Caco-2 (cell line): ENCODE measurements around the gene CYP46A1. TPM values are rescaled to one million over a fixed set of nuclear protein-coding genes. Genes with fewer than 3 reads are reported as not detected.

Experiments
- BruUV-seq: library from RNA; stranded (reverse); fragments of 400-500 nt; replicated peaks from 2 replicates; lab custom pipeline; 2021; lab: Mats Ljungman, UMichigan
- CTCF ChIA-PET: fragments of 300-600 bp; sonication (Branson Sonifier 250); formaldehyde crosslinking; loops from one replicate; lab custom pipeline; 2022; ENCODE audit warnings: antibody characterized with exemption; lab: Charles Lee
- POLR2A ChIA-PET: fragments of 300-600 bp; sonication (Branson Sonifier 250); formaldehyde crosslinking; loops from one replicate; lab custom pipeline; 2022; ENCODE audit warnings: antibody characterized with exemption; lab: Charles Lee
- DNase-seq, 2 experiments: peaks; one replicate each; pipeline versions ENCODE4 v3.0.0 to v3.0.0-alpha.2; 2020 to 2022
- H3K27me3 ChIP-seq: replicated peaks from 2 replicates; pipeline ENCODE4 v1.6.0; 2011; ENCODE audit warnings: low read length; ENCODE audit not compliant: control insufficient read depth, insufficient read depth
- H3K36me3 ChIP-seq: 2 replicates; pipeline ENCODE4 v1.5.1; 2011; ENCODE audit warnings: low read length; ENCODE audit not compliant: control insufficient read depth, insufficient read depth
- H3K4me1 ChIP-seq: fragments of 250-450 bp; sonication (Bioruptor Pico); 2 replicates; pipeline ENCODE4 v1.5.1; 2020; ENCODE audit warnings: mild to moderate bottlenecking
- H3K4me3 ChIP-seq: 2 replicates; pipeline ENCODE4 v1.5.1; 2011; ENCODE audit warnings: low read depth, mild to moderate bottlenecking, control low read depth, low read length
- H3K9me3 ChIP-seq: fragments of 250-450 bp; sonication (Bioruptor Pico); 2 replicates; pipeline ENCODE4 v1.5.1; 2020; ENCODE audit warnings: mild to moderate bottlenecking, moderate library complexity
- H3K27ac Mint-ChIP-seq: one replicate; pipeline ENCODE4 v1.8.0; 2022; ENCODE audit warnings: mixed read lengths; ENCODE audit not compliant: unreplicated experiment
- H3K27me3 Mint-ChIP-seq: one replicate; pipeline ENCODE4 v1.8.0; 2022; ENCODE audit warnings: mixed read lengths; ENCODE audit not compliant: insufficient read depth, unreplicated experiment
- H3K36me3 Mint-ChIP-seq: one replicate; pipeline ENCODE4 v1.8.0; 2022; ENCODE audit warnings: mild to moderate bottlenecking, mixed read lengths; ENCODE audit not compliant: insufficient read depth, unreplicated experiment
- H3K4me1 Mint-ChIP-seq: one replicate; pipeline ENCODE4 v1.8.0; 2022; ENCODE audit warnings: low read depth, mixed read lengths; ENCODE audit not compliant: unreplicated experiment
- H3K4me3 Mint-ChIP-seq: one replicate; pipeline ENCODE4 v1.8.0; 2022; ENCODE audit warnings: mild to moderate bottlenecking, moderate library complexity, mixed read lengths; ENCODE audit not compliant: unreplicated experiment
- H3K9me3 Mint-ChIP-seq: one replicate; pipeline ENCODE4 v1.8.0; 2022; ENCODE audit warnings: mixed read lengths; ENCODE audit not compliant: unreplicated experiment
- intact Hi-C: fragments of 100-400 bp; cut with micrococcal nuclease; formaldehyde crosslinking; loops from one replicate; pipeline ENCODE4 v1.10.0; 2022; ENCODE audit not compliant: unreplicated experiment
- total RNA-seq: library from RNA; stranded (reverse); gene quantifications from 2 replicates; pipeline ENCODE4 v1.2.3, GENCODE V29; 2022
- TF ChIP-seq, protein P1 (sequence below), 2 experiments: fragments of 200-600 bp in 1 of 2; IDR thresholded peaks; 1 replicate in 1 of 2; 2 replicates in 1 of 2; pipeline versions ENCODE4 v1.5.1 to v1.8.0; 2011 to 2022; ENCODE audit warnings: antibody characterized with exemption in 1 of 2, control low read depth in 1 of 2, inconsistent platforms in 1 of 2, low read depth in 1 of 2, low read length in 1 of 2, mild to moderate bottlenecking in 1 of 2, moderate library complexity in 1 of 2; ENCODE audit not compliant: insufficient read depth in 1 of 2, severe bottlenecking in 1 of 2, unreplicated experiment in 1 of 2

CYP46A1 gene
- total RNA-seq, 1 experiment from 2014 or later = 0.09 TPM

DNA sequence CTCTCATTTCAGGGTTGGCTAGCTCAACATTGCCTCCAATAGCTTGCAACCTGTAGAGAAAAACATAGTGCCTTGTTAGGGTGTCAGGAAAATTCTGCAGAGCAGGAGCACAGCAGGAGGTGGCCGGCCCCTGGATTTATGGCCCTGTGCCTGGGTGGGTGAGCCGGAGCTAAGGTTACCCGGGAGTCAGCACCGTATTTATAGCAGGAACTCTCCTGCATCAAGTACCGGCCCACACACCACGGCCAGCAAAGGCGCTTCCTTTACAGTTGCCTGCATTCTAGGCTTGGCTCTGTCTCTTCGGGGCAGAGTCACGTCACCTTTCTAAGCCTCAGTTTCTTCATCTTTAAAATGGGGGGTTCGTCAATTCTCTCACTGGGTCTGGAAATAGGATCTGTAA, 56.3 kb downstream of the CYP46A1 start:
- peaks cover 2% of the 10 kb centered on the region for H3K27me3 Mint-ChIP-seq
- no peak overlapping the region for H3K4me3 Mint-ChIP-seq
- DNase-seq = no peak
- ChIA-PET CTCF (interaction anchor here (1.1 kb wide), 1 partner anchor 10 kb away, joined by 4 read pairs; no protein-coding TSS in a partner anchor), POLR2A (no interaction called here)
- Histone ChIP-seq H3K4me3 (no peak overlapping the region), H3K36me3 (no peaks in the 10 kb centered on the region), H3K9me3 (no peaks in the 10 kb centered on the region), H3K4me1 (no peaks in the 10 kb centered on the region), H3K27me3 (no peaks in the 10 kb centered on the region)
- H3K27ac Mint-ChIP-seq = no peak overlapping the region
- H3K36me3 Mint-ChIP-seq = peaks cover 6% of the 10 kb centered on the region
- no peaks in the 10 kb centered on the region for H3K9me3 Mint-ChIP-seq
- TF ChIP-seq, protein P1, sequence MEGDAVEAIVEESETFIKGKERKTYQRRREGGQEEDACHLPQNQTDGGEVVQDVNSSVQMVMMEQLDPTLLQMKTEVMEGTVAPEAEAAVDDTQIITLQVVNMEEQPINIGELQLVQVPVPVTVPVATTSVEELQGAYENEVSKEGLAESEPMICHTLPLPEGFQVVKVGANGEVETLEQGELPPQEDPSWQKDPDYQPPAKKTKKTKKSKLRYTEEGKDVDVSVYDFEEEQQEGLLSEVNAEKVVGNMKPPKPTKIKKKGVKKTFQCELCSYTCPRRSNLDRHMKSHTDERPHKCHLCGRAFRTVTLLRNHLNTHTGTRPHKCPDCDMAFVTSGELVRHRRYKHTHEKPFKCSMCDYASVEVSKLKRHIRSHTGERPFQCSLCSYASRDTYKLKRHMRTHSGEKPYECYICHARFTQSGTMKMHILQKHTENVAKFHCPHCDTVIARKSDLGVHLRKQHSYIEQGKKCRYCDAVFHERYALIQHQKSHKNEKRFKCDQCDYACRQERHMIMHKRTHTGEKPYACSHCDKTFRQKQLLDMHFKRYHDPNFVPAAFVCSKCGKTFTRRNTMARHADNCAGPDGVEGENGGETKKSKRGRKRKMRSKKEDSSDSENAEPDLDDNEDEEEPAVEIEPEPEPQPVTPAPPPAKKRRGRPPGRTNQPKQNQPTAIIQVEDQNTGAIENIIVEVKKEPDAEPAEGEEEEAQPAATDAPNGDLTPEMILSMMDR (IDR thresholded peaks at IDR 0.05; ENCODE audit: insufficient read depth in 1 of 2, low read depth in 1 of 2, low read length in 1 of 2, severe bottlenecking in 1 of 2, unreplicated experiment in 1 of 2) = no peak
- no TSS peak for BruUV-seq
- intact Hi-C loops = no loop called here
- H3K4me1 Mint-ChIP-seq = no peaks in the 10 kb centered on the region

DNA sequence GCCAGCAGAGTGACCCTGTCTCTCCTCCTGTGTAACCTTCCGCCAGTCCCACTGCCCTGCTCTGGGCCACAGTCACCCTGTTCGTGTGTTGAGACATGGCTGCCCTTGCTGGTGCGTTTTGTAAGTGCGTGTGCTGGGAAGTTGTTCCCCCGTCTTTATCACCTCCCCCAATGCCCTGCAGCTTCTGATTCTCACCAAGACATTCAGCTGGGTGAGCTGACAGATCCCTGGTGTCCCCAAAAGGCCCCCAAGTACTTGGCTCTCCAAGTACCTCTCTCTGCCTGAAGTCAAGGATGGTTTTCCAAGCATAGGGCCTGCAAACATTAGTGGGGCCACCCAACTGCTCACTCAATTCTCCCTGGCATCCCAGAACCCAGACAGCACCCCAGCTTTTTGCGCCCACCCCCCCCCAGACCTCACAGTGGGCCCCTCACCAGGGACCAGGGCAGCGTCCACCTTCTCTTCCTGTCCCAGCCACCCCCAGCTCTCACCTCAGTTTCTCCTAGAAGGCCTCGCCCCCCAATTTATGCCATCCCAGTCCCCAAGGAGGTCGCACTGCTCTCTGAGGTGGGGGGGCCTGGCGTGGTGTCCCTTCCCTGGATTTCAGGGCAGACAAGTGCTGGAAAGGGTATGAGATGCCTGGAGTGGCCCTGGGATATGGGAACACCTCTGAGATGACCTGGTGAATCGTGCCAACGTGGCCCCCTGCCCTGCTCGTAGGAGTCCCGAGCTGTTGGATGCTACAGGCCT, 57.3 kb downstream of the CYP46A1 start:
- Histone ChIP-seq H3K36me3 (no peaks in the 10 kb centered on the region), H3K9me3 (no peaks in the 10 kb centered on the region), H3K27me3 (no peaks in the 10 kb centered on the region), H3K4me1 (no peaks in the 10 kb centered on the region), H3K4me3 (no peak overlapping the region)
- Mint-ChIP-seq H3K27me3 (peaks cover 2% of the 10 kb centered on the region), H3K4me3 (no peak overlapping the region), H3K27ac (no peak overlapping the region), H3K9me3 (no peaks in the 10 kb centered on the region), H3K36me3 (no peaks in the 10 kb centered on the region), H3K4me1 (no peaks in the 10 kb centered on the region)
- TF ChIP-seq, protein P1 (IDR thresholded peaks at IDR 0.05; ENCODE audit: insufficient read depth in 1 of 2, low read depth in 1 of 2, low read length in 1 of 2, severe bottlenecking in 1 of 2, unreplicated experiment in 1 of 2) = no peak
- ChIA-PET POLR2A (no interaction called here), CTCF (no interaction called here)
- no TSS peak for BruUV-seq
- no peak for DNase-seq
- intact Hi-C loops = no loop called here

DNA sequence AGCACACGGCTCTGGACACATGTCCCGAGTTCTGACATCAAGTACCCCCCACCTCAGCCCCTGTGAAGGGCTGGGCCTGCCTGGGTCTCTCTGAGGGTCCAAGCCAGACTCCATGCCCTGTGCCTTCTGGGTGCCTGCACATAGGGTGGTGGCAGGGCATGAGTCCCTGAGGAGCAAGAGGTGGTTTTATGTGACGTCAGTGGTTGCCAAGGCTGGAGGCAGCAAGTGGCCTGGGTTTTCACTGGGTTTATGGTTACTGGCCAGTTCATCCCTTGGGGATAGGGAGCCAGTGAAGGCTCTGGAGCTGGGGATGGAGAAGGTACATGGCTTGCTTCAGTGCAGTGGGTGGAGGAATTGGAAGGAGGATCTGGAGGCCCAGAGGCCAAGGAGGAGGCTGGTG, 58.0 kb downstream of the CYP46A1 start:
- H3K27me3 ChIP-seq = no peaks in the 10 kb centered on the region
- no peaks in the 10 kb centered on the region for H3K9me3 ChIP-seq
- no TSS peak for BruUV-seq
- no peaks in the 10 kb centered on the region for H3K4me1 ChIP-seq
- no peak for DNase-seq
- H3K36me3 ChIP-seq = no peaks in the 10 kb centered on the region
- intact Hi-C loops = no loop called here
- ChIA-PET CTCF (no interaction called here), POLR2A (no interaction called here)
- no peaks in the 10 kb centered on the region for H3K4me1 Mint-ChIP-seq
- no peaks in the 10 kb centered on the region for H3K36me3 Mint-ChIP-seq
- no peaks in the 10 kb centered on the region for H3K9me3 Mint-ChIP-seq
- H3K27ac Mint-ChIP-seq = no peak overlapping the region
- no peak overlapping the region for H3K4me3 ChIP-seq
- peaks cover 2% of the 10 kb centered on the region for H3K27me3 Mint-ChIP-seq
- H3K4me3 Mint-ChIP-seq = no peak overlapping the region
- TF ChIP-seq, protein P1 (IDR thresholded peaks at IDR 0.05; ENCODE audit: insufficient read depth in 1 of 2, low read depth in 1 of 2, low read length in 1 of 2, severe bottlenecking in 1 of 2, unreplicated experiment in 1 of 2) = no peak
